K562 (cell line): Measurements from ENCODE around the gene FGGY. TPM values are rescaled to one million over a fixed set of nuclear protein-coding genes. Genes with fewer than 3 reads are reported as not detected.

Experiments used
- ATAC-seq: fragments of 200-7000 bp; cut with Tn5 transposase; 3 replicates; pipeline ENCODE4 v1.9.1; 2020; ENCODE audit warnings: moderate library complexity
- BruUV-seq: library from RNA; stranded (reverse); fragments of 400-500 nt; replicated peaks from 2 replicates; lab custom pipeline; 2021; lab: Mats Ljungman, UMichigan
- CTCF ChIA-PET: fragments of 300-600 bp; formaldehyde crosslinking; extraction: SDS; loops from one replicate; lab custom pipeline; 2021; ENCODE audit warnings: low intra/inter-chr PET ratio; lab: Yijun Ruan, JAX
- POLR2A ChIA-PET: fragments of 300-600, 350-650 bp; sonication (Branson Sonifier 250); formaldehyde crosslinking; extraction: SDS; loops from one replicate; lab custom pipeline; 2021; ENCODE audit warnings: antibody characterized with exemption, inconsistent platforms; lab: Yijun Ruan, JAX
- DNase-seq, 4 experiments: peaks; one replicate each; pipeline versions ENCODE4 v3.0.0 to v3.0.0-alpha.2; 2011 to 2018; ENCODE audit warnings: low spot score in 3 of 4, mixed read lengths in 3 of 4; ENCODE audit errors: extremely low read depth in 1 of 4
- FAIRE-seq: peaks from 2 replicates; lab custom pipeline; 2011; peaks lifted over from hg19 to GRCh38; lab: Jason Lieb, UNC
- H2AFZ ChIP-seq: 2 replicates; pipeline ENCODE4 v1.6.0; 2011; ENCODE audit warnings: low read depth, low read length, control low read depth, inconsistent platforms
- H3K27ac ChIP-seq: fragments of 200-600 bp; 3 replicates; pipeline ENCODE4 v1.8.0; 2011; ENCODE audit warnings: low read depth, mild to moderate bottlenecking, control low read depth, inconsistent platforms, low read length, moderate library complexity, mixed read lengths; ENCODE audit errors: extremely low read depth
- H3K27me3 ChIP-seq, 2 experiments: fragments of 300-600 bp in 1 of 2; 2 replicates in 1 of 2; 3 replicates in 1 of 2; pipeline versions ENCODE4 v1.6.0 to v1.8.0; 2011; ENCODE audit warnings: inconsistent platforms in 2 of 2, low read length in 2 of 2, mild to moderate bottlenecking in 1 of 2, mixed read lengths in 1 of 2, moderate library complexity in 1 of 2; ENCODE audit not compliant: control insufficient read depth in 2 of 2, insufficient read depth in 2 of 2
- H3K36me3 ChIP-seq: fragments of 300-600 bp; 3 replicates; pipeline ENCODE4 v1.8.0; 2011; ENCODE audit warnings: mild to moderate bottlenecking, low read length, inconsistent platforms; ENCODE audit not compliant: control insufficient read depth, insufficient read depth
- H3K4me1 ChIP-seq, 2 experiments: fragments of 200-600 bp in 1 of 2; replicated peaks in 1 of 2; 2 replicates in 1 of 2; 3 replicates in 1 of 2; pipeline versions ENCODE4 v1.5.1 to v1.8.0; 2011; ENCODE audit warnings: inconsistent platforms in 2 of 2, low read length in 2 of 2, mild to moderate bottlenecking in 1 of 2, mixed read lengths in 1 of 2, moderate library complexity in 1 of 2; ENCODE audit not compliant: control insufficient read depth in 2 of 2, insufficient read depth in 2 of 2
- H3K4me2 ChIP-seq: 2 replicates; pipeline ENCODE4 v1.6.1; 2011; ENCODE audit warnings: low read length, control low read depth, inconsistent platforms, mixed read lengths; ENCODE audit not compliant: insufficient read depth
- H3K4me3 ChIP-seq: fragments of 200-600 bp; sonication (generic), shearing (Covaris generic); 2 replicates; pipeline ENCODE4 v1.5.1; 2016; ENCODE audit warnings: control low read depth, inconsistent platforms
- H3K79me2 ChIP-seq: fragments of 200-600 bp; 3 replicates; pipeline ENCODE4 v1.8.0; 2011; ENCODE audit warnings: low read length, inconsistent platforms; ENCODE audit not compliant: control insufficient read depth, insufficient read depth
- H3K9ac ChIP-seq, 2 experiments: 2 replicates each; pipeline versions ENCODE4 v1.6.0 to v1.6.1; 2011; ENCODE audit warnings: low read depth in 2 of 2, low read length in 2 of 2, control low read depth in 1 of 2, inconsistent platforms in 1 of 2, mild to moderate bottlenecking in 1 of 2, mixed read lengths in 1 of 2; ENCODE audit not compliant: insufficient read depth in 1 of 2
- H3K9me1 ChIP-seq: one replicate; pipeline ENCODE4 v1.6.0; 2011; ENCODE audit warnings: inconsistent platforms, mild to moderate bottlenecking, low read length, moderate library complexity; ENCODE audit not compliant: control insufficient read depth, insufficient read depth
- H3K9me3 ChIP-seq: replicated peaks from 2 replicates; pipeline ENCODE4 v1.5.1; 2011; ENCODE audit warnings: low read depth, low read length, inconsistent platforms; ENCODE audit not compliant: control insufficient read depth, insufficient read depth
- H4K20me1 ChIP-seq: replicated peaks from 2 replicates; pipeline ENCODE4 v1.6.1; 2011; ENCODE audit warnings: low read length, inconsistent platforms, mixed read lengths; ENCODE audit not compliant: control insufficient read depth, insufficient read depth
- CAMTA2 ChIP-seq: fragments of 250-450 bp; sonication (Bioruptor Pico); conservative IDR thresholded peaks from 2 replicates; pipeline ENCODE4 v1.5.1; 2022
- ESRRA ChIP-seq: fragments of 450-650 bp; IDR thresholded peaks from 2 replicates; pipeline ENCODE4 v1.6.1; 2014; ENCODE audit warnings: low read depth, mild to moderate bottlenecking, moderate library complexity, borderline replicate concordance
- HMG20B ChIP-seq: fragments of 250-450 bp; sonication (Bioruptor Pico); IDR thresholded peaks from 2 replicates; pipeline ENCODE4 v1.5.0; 2021; ENCODE audit warnings: mild to moderate bottlenecking
- KLF6 ChIP-seq: fragments of 250-450 bp; sonication (Bioruptor Pico); IDR thresholded peaks from 2 replicates; pipeline ENCODE4 v1.4.0; 2020; ENCODE audit warnings: mild to moderate bottlenecking, moderate library complexity, borderline replicate concordance
- LARP7 ChIP-seq: fragments of 450-650 bp; IDR thresholded peaks from 2 replicates; pipeline ENCODE4 v1.6.1; 2016
- MCM5 ChIP-seq: fragments of 450-650 bp; IDR thresholded peaks from 2 replicates; pipeline ENCODE4 v1.6.1; 2016; ENCODE audit warnings: low read depth
- POLR2H ChIP-seq: IDR thresholded peaks from 2 replicates; pipeline ENCODE4 v1.6.1; 2016; ENCODE audit warnings: missing genetic modification characterization, low read depth, mild to moderate bottlenecking, control low read depth, missing compliant biosample characterization, moderate library complexity
- SAFB ChIP-seq: fragments of 200-400 bp; formaldehyde crosslinking; IDR thresholded peaks from 2 replicates; pipeline ENCODE4 v1.6.1; 2017; ENCODE audit warnings: low read depth, low read length, borderline replicate concordance
- ZBTB11 ChIP-seq, 3 experiments: fragments of 200-800 bp in 1 of 3; fragments of 250-450 bp in 1 of 3; fragments of 450-650 bp in 1 of 3; sonication (Bioruptor Pico) in 1 of 3; sonication (Bioruptor generic) in 1 of 3; formaldehyde crosslinking in 1 of 3; IDR thresholded peaks; 2 replicates each; pipeline versions ENCODE4 v1.6.1 to v1.8.0; 2016 to 2022; ENCODE audit warnings: mild to moderate bottlenecking in 2 of 3, missing genetic modification characterization in 2 of 3, missing compliant biosample characterization in 1 of 3, moderate library complexity in 1 of 3
- ZNF766 ChIP-seq: fragments of 200-800 bp; sonication (Bioruptor generic); conservative IDR thresholded peaks from 2 replicates; pipeline ENCODE4 v1.6.1; 2016; ENCODE audit warnings: missing genetic modification characterization, missing compliant biosample characterization
- WGBS: fragments of 100-300 bp; shearing (Covaris generic); methylation state at CpG from one replicate; pipeline ENCODE4 v1.1.6; 2016; ENCODE audit warnings: low coverage, mixed read lengths; ENCODE audit not compliant: insufficient coverage; ENCODE audit errors: missing lambda C conversion rate; 5-methylcytosine and 5-hydroxymethylcytosine counted together
- in situ Hi-C: fragments of 300-500 bp; cut with MboI; formaldehyde crosslinking; loops from 4 replicates; pipeline ENCODE4 v1.15.0; 2018; ENCODE audit warnings: inconsistent platforms, mixed read lengths
- intact Hi-C: fragments of 100-400 bp; cut with micrococcal nuclease; formaldehyde crosslinking; loops from 2 replicates; pipeline ENCODE4 v1.14.2; 2022
- polyA plus RNA-seq, 8 experiments: library from polyadenylated mRNA; depleted of rRNA in 4 of 8; stranded (reverse) in 5 of 8; unstranded in 3 of 8; fragments of >200 nt; fragmentation: Nextera tagmentation in 2 of 8; fragmentation: Illumina TruSeq in 1 of 8; extraction: Ambion mirVana in 2 of 8; extraction: Trizol in 1 of 8; gene quantifications; 2 replicates each; pipeline versions ENCODE4 v1.2.1 to v1.2.3, GENCODE V29; 2011 to 2014; ENCODE audit warnings: inconsistent platforms in 1 of 8, missing spikeins in 1 of 8
- total RNA-seq, 7 experiments: library from RNA; depleted of rRNA in 6 of 7; stranded (reverse); fragments of >200 nt in 6 of 7; fragmentation: Illumina TruSeq in 2 of 7; extraction: Trizol in 2 of 7; gene quantifications; 2 replicates each; pipeline versions ENCODE4 v1.2.1 to v1.2.3, GENCODE V29; 2011 to 2021; ENCODE audit warnings: low replicate concordance in 1 of 7

The FGGY gene
- total and polyA plus RNA-seq, 9 of the 15 experiments (the other 6 are each of a cell fraction or from before 2014, with no cell fraction given) = 9.7 to 19.2 (median 12.6) TPM

GRCh38 chr1:59653968-59654367 is 357.1 kb downstream of the FGGY start:
- ATAC-seq (no peak; the same call in 2 of the 3 replicates), DNase-seq (no peak), FAIRE-seq (no peak)
- Histone ChIP-seq H3K9ac (no peak overlapping the region), H3K27ac (0 out of 3 replicates have a peak overlapping the region, but pooled peaks have one; percentile 28), H3K4me2 (peak overlapping the region; percentile 61), H3K4me1 (no peaks in the 10 kb centered on the region; a peak in 1 of 5 replicates), H4K20me1 (no peaks in the 10 kb centered on the region), H3K9me1 (no peaks in the 10 kb centered on the region), H3K79me2 (no peaks in the 10 kb centered on the region), H3K4me3 (0 out of 2 replicates have a peak overlapping the region, but pooled peaks have one; percentile 25), H3K27me3 (no peaks in the 10 kb centered on the region), H2AFZ (peak overlapping the region; percentile 95), H3K9me3 (no peaks in the 10 kb centered on the region), H3K36me3 (no peaks in the 10 kb centered on the region)
- intact Hi-C loops (no loop called here), in situ Hi-C loops (no loop called here)
- no TSS peak for BruUV-seq
- TF ChIP-seq SAFB = no peak
- no peak for TF ChIP-seq MCM5
- no peak for TF ChIP-seq ZNF766
- WGBS = 40% methylated on average over 2 of the region's 2 CpGs
- ChIA-PET CTCF (no interaction called here), POLR2A (no interaction called here)

GRCh38 chr1:59657873-59658465 is 361.1 kb downstream of the FGGY start:
- 2% methylated on average over 3 of the region's 3 CpGs for WGBS

More at GRCh38 chr1:59657873-59658465, 361.1 kb downstream of the FGGY start:
- no peak for ATAC-seq
- H3K27ac ChIP-seq = no peak overlapping the region
- no peak for DNase-seq
- H3K36me3 ChIP-seq = no peaks in the 10 kb centered on the region
- no peak overlapping the region for H3K4me3 ChIP-seq
- no peaks in the 10 kb centered on the region for H3K79me2 ChIP-seq
- POLR2A ChIA-PET = no interaction called here
- H3K27me3 ChIP-seq = no peaks in the 10 kb centered on the region; a peak in 2 of 5 replicates
- TF ChIP-seq ZBTB11 (CRISPR knock-in tag; IDR thresholded peaks at IDR 0.05) (no peak), ESRRA (no peak), KLF6 (CRISPR knock-in tag) (no peak), LARP7 (no peak), POLR2H (tag) (no peak), HMG20B (no peak), CAMTA2 (no peak)
- TF ChIP-seq, all 486 proteins: peak for 0
- FAIRE-seq = no peak
- H3K9me1 ChIP-seq = no peaks in the 10 kb centered on the region
- H3K4me2 ChIP-seq = no peak overlapping the region
- H3K9me3 ChIP-seq = no peaks in the 10 kb centered on the region
- CTCF ChIA-PET = no interaction called here
- H4K20me1 ChIP-seq = no peaks in the 10 kb centered on the region
- intact Hi-C loops = no loop called here
- H3K9ac ChIP-seq = no peak overlapping the region
- no peaks in the 10 kb centered on the region; a peak in 1 of 5 replicates for H3K4me1 ChIP-seq
- no peak overlapping the region for H2AFZ ChIP-seq
- in situ Hi-C loops = no loop called here
- BruUV-seq = no TSS peak
